ENCODE results near the gene AXIN2. TPM values are rescaled to one million over a fixed set of nuclear protein-coding genes. Genes with fewer than 3 reads are reported as not detected.

Gene AXIN2
- polyA plus RNA-seq, 3 donors = 0.10 TPM; not detected in 2

DNA sequence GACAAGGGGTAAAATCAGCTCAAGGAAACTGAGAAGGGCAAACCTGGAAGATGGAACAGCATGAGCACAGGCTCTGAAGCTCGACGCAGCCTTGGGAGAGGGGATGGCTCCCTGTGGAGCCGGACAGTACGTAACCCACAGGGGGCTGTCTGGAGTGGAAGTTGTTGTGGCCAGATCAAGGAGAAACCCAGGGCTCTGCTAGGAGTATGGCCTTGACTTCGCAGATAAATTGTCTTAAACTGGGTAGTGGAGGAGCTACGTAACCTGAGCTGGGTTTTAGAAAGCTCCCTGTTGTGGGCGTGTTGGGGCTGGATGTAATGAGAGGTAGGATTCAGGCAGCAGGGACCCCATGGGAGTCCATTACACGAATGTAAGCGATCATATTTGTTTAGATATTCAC is 25.5 kb upstream of the AXIN2 start:
- H4K20me1 ChIP-seq (ENCODE audit: insufficient read depth, low read length) = no peaks in the 10 kb centered on the region
- H2AFZ ChIP-seq (ENCODE audit: insufficient read depth, low read depth, low read length, poor library complexity, severe bottlenecking) = no peak overlapping the region
- H3K36me3 ChIP-seq (replicated peaks in 1 of 2; ENCODE audit: control insufficient read depth in 1 of 2, insufficient read depth in 2 of 2, low read length in 2 of 2) = no peaks in the 10 kb centered on the region
- Mint-ChIP-seq H3K9me3 (peaks cover 2 to 10% (median 4%) of the 10 kb centered on the region in 7 donors), H3K4me1 (no peaks in the 10 kb centered on the region), H3K27me3 (ENCODE audit: low read depth in 3 of 3) (peaks cover 0 to 7% (median 1%) of the 10 kb centered on the region in 3 donors), H3K27ac (no peak overlapping the region), H3K4me3 (no peak overlapping the region), H3K36me3 (no peaks in the 10 kb centered on the region)
- H3K79me2 ChIP-seq (ENCODE audit: insufficient read depth, low read length) = no peaks in the 10 kb centered on the region
- DNase-seq = no peak
- no peak overlapping the region for H3K27ac ChIP-seq (ENCODE audit: low read depth in 1 of 2, low read length in 2 of 2)
- TF ChIP-seq, protein P1, sequence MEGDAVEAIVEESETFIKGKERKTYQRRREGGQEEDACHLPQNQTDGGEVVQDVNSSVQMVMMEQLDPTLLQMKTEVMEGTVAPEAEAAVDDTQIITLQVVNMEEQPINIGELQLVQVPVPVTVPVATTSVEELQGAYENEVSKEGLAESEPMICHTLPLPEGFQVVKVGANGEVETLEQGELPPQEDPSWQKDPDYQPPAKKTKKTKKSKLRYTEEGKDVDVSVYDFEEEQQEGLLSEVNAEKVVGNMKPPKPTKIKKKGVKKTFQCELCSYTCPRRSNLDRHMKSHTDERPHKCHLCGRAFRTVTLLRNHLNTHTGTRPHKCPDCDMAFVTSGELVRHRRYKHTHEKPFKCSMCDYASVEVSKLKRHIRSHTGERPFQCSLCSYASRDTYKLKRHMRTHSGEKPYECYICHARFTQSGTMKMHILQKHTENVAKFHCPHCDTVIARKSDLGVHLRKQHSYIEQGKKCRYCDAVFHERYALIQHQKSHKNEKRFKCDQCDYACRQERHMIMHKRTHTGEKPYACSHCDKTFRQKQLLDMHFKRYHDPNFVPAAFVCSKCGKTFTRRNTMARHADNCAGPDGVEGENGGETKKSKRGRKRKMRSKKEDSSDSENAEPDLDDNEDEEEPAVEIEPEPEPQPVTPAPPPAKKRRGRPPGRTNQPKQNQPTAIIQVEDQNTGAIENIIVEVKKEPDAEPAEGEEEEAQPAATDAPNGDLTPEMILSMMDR (IDR thresholded peaks at IDR 0.05) = no peak
- H3K4me2 ChIP-seq (replicated peaks; ENCODE audit: extremely low read depth, low read length, poor library complexity, severe bottlenecking) = no peak overlapping the region
- WGBS (ENCODE audit: insufficient coverage) = 97% methylated on average over 3 of the region's 9 CpGs
- H3K9ac ChIP-seq (ENCODE audit: insufficient read depth, low read length, poor library complexity, severe bottlenecking) = no peak overlapping the region
- no peaks in the 10 kb centered on the region for H3K27me3 ChIP-seq (ENCODE audit: control insufficient read depth in 2 of 2, insufficient read depth in 2 of 2, low read length in 2 of 2)
- intact Hi-C loops (cut with micrococcal nuclease) = no loop called here
- H3K4me3 ChIP-seq (replicated peaks in 1 of 3; ENCODE audit: low read depth in 2 of 3, low read length in 3 of 3) = no peak overlapping the region
- no peaks in the 10 kb centered on the region for H3K4me1 ChIP-seq (ENCODE audit: control insufficient read depth in 1 of 2, insufficient read depth in 2 of 2, low read length in 2 of 2)
- H3K9me3 ChIP-seq (replicated peaks in 1 of 2; ENCODE audit: control insufficient read depth in 1 of 2, insufficient read depth in 1 of 2, low read length in 2 of 2) = peaks cover 0 to 8% of the 10 kb centered on the region in 2 donors

DNA sequence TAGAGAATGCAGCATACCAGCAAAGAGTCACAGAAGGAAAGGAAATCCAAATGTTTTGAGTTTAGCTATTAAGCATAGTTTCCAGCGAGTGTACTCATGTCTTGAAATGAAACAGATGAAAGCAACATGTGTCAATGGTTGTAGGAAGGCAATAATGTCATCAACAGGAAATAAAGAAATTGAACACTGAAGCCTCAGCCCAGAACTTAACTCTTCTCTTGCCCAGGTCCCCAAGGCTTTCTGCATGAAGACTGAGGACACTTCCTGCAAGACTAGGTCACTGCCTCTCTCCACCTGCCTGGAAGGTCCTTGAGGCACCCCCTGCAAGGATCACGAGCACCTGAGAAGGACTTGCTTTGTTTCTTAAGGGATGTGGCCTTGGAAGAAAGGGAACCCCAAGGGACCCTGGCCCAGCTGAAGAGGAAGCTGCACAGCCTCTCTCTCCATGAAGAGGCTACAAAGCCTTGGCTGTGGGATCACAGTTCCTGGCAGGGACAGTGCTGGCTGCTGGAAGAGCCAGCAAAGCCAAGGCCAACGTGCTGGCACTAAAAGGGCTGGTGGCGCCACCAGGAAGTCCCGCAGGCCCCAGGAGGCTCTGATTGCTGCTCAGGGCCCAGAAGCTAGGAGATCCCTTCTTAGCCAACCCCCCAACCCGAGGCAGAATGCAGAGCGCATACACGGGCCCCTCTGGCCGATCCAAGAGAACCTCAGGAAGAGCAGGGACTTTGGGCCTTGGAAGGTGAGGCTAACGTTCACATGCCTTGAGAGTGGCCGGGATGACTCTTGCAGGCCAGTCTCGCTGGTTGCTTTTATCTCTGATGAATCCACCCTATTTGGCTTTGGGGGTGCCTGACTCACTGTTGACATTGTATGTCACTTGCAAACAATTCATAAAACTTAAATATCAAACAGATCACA is 23.4 kb upstream of the AXIN2 start:
- no peak overlapping the region for H3K4me3 Mint-ChIP-seq

More for the DNA sequence above, 23.4 kb upstream of the AXIN2 start:
- DNase-seq = no peak
- TF ChIP-seq, protein P1 (IDR thresholded peaks at IDR 0.05) = no peak
- intact Hi-C loops (cut with micrococcal nuclease) = no loop called here
- peaks cover 0 to 8% of the 10 kb centered on the region in 2 donors for H3K9me3 ChIP-seq (replicated peaks in 1 of 2; ENCODE audit: control insufficient read depth in 1 of 2, insufficient read depth in 1 of 2, low read length in 2 of 2)
- Mint-ChIP-seq H3K36me3 (no peaks in the 10 kb centered on the region), H3K27me3 (ENCODE audit: low read depth in 3 of 3) (peaks cover 0 to 8% (median 1%) of the 10 kb centered on the region in 3 donors), H3K9me3 (peaks cover 3 to 12% (median 6%) of the 10 kb centered on the region in 7 donors), H3K4me1 (no peaks in the 10 kb centered on the region), H3K27ac (no peak overlapping the region)
- H3K4me1 ChIP-seq (ENCODE audit: control insufficient read depth in 1 of 2, insufficient read depth in 2 of 2, low read length in 2 of 2) = no peaks in the 10 kb centered on the region
- H3K27me3 ChIP-seq (ENCODE audit: control insufficient read depth in 2 of 2, insufficient read depth in 2 of 2, low read length in 2 of 2) = no peaks in the 10 kb centered on the region
- H3K9ac ChIP-seq (ENCODE audit: insufficient read depth, low read length, poor library complexity, severe bottlenecking) = no peak overlapping the region
- H3K79me2 ChIP-seq (ENCODE audit: insufficient read depth, low read length) = no peaks in the 10 kb centered on the region
- no peak overlapping the region for H3K27ac ChIP-seq (ENCODE audit: low read depth in 1 of 2, low read length in 2 of 2)
- WGBS (ENCODE audit: insufficient coverage) = 97% methylated on average over 10 of the region's 12 CpGs
- no peak overlapping the region for H3K4me3 ChIP-seq (replicated peaks in 1 of 3; ENCODE audit: low read depth in 2 of 3, low read length in 3 of 3)
- no peak overlapping the region for H2AFZ ChIP-seq (ENCODE audit: insufficient read depth, low read depth, low read length, poor library complexity, severe bottlenecking)
- H3K4me2 ChIP-seq (replicated peaks; ENCODE audit: extremely low read depth, low read length, poor library complexity, severe bottlenecking) = no peak overlapping the region
- no peaks in the 10 kb centered on the region for H3K36me3 ChIP-seq (replicated peaks in 1 of 2; ENCODE audit: control insufficient read depth in 1 of 2, insufficient read depth in 2 of 2, low read length in 2 of 2)
- H4K20me1 ChIP-seq (ENCODE audit: insufficient read depth, low read length) = no peaks in the 10 kb centered on the region
